ENCODE results near the gene TMEM200A.

The TMEM200A gene

GRCh38 chr6:130424710-130425109 is 58.9 kb downstream of the TMEM200A start:
- DNase-seq (ENCODE audit: low read depth, low spot score), result no peak

GRCh38 chr6:130425537-130425936 is 59.7 kb downstream of the TMEM200A start:
- no peak for DNase-seq (ENCODE audit: low read depth, low spot score)

GRCh38 chr6:130426066-130426721 is 60.4 kb downstream of the TMEM200A start:
- no peak for DNase-seq (ENCODE audit: low read depth, low spot score)

- no peak for DNase-seq (ENCODE audit: low read depth, low spot score)
These were observed 65.6 kb downstream of the TMEM200A start for GRCh38 chr6:130431346-130431852.

- DNase-seq (ENCODE audit: low read depth, low spot score), result no peak
These were observed 67.0 kb downstream of the TMEM200A start for GRCh38 chr6:130432838-130433237.

GRCh38 chr6:130434174-130434873 is 68.5 kb downstream of the TMEM200A start:
- DNase-seq (ENCODE audit: low read depth, low spot score), result no peak

GRCh38 chr6:130435181-130435580 is 69.4 kb downstream of the TMEM200A start:
- no peak for DNase-seq (ENCODE audit: low read depth, low spot score)

- no peak for DNase-seq (ENCODE audit: low read depth, low spot score)
These were observed 72.1 kb downstream of the TMEM200A start for GRCh38 chr6:130437961-130438360.

GRCh38 chr6:130447374-130447773 is 81.6 kb downstream of the TMEM200A start:
- DNase-seq (ENCODE audit: low read depth, low spot score), result no peak

GRCh38 chr6:130452336-130452735 is 86.5 kb downstream of the TMEM200A start:
- no peak for DNase-seq (ENCODE audit: low read depth, low spot score)

- DNase-seq (ENCODE audit: low read depth, low spot score), result no peak
These were observed 87.4 kb downstream of the TMEM200A start for GRCh38 chr6:130453230-130453629.

- no peak for DNase-seq (ENCODE audit: low read depth, low spot score)
These were observed 91.8 kb downstream of the TMEM200A start for GRCh38 chr6:130457605-130458004.

GRCh38 chr6:130459316-130459715 is 93.5 kb downstream of the TMEM200A start:
- DNase-seq (ENCODE audit: low read depth, low spot score), result no peak

- DNase-seq (ENCODE audit: low read depth, low spot score), result no peak
These were observed 95.1 kb downstream of the TMEM200A start for GRCh38 chr6:130460934-130461333.

- DNase-seq (ENCODE audit: low read depth, low spot score), result no peak
These were observed 100.4 kb downstream of the TMEM200A start for GRCh38 chr6:130466052-130466747.

GRCh38 chr6:130466748-130467061 is 100.9 kb downstream of the TMEM200A start:
- no peak for DNase-seq (ENCODE audit: low read depth, low spot score)

- DNase-seq (ENCODE audit: low read depth, low spot score), result no peak
These were observed 101.6 kb downstream of the TMEM200A start for GRCh38 chr6:130467146-130468050.

- no peak for DNase-seq (ENCODE audit: low read depth, low spot score)
These were observed 104.9 kb downstream of the TMEM200A start for GRCh38 chr6:130470766-130471165.

GRCh38 chr6:130473886-130474285 is 108.1 kb downstream of the TMEM200A start:
- DNase-seq (ENCODE audit: low read depth, low spot score), result no peak

- no peak for DNase-seq (ENCODE audit: low read depth, low spot score)
These were observed 117.0 kb downstream of the TMEM200A start for GRCh38 chr6:130482645-130483390.

- DNase-seq (ENCODE audit: low read depth, low spot score), result no peak
These were observed 120.1 kb downstream of the TMEM200A start for GRCh38 chr6:130485870-130486269.
